Measurements from ENCODE around the gene MIA2.
A peak's percentile ranks its signal among the peaks of the same experiment; 100 is the strongest.
"Not testable (repeated sequence)": the region's sequence is repeated elsewhere in the genome, so short reads cannot be mapped to it uniquely, and the experiment has no call there.

MIA2 gene

GRCh38 chr14:39229601-39230110, 4.1 kb upstream of the MIA2 start:
- no peaks in the 10 kb centered on the region for H3K4me1 ChIP-seq (ENCODE audit: low read depth, poor library complexity, severe bottlenecking)
- no peaks in the 10 kb centered on the region for H4K20me1 ChIP-seq (ENCODE audit: insufficient read depth)
- TF ChIP-seq CTCF (conservative IDR thresholded peaks at IDR 0.05; ENCODE audit: low read depth, low read length), result no peak
- no peak overlapping the region for H3K9ac ChIP-seq
- H3K27ac ChIP-seq, result no peak overlapping the region
- H3K4me3 ChIP-seq (IDR thresholded peaks at IDR 0.05; ENCODE audit: insufficient read depth, low read depth, low read length), result no peak overlapping the region
- H2AFZ ChIP-seq (ENCODE audit: low read depth), result no peak overlapping the region
- no peak overlapping the region for H3K4me2 ChIP-seq
- H3K27me3 ChIP-seq (ENCODE audit: insufficient read depth, low read depth), result no peaks in the 10 kb centered on the region
- no peaks in the 10 kb centered on the region for H3K79me2 ChIP-seq (ENCODE audit: insufficient read depth, low read depth)
- H3K36me3 ChIP-seq (ENCODE audit: insufficient read depth), result no peaks in the 10 kb centered on the region

DNA sequence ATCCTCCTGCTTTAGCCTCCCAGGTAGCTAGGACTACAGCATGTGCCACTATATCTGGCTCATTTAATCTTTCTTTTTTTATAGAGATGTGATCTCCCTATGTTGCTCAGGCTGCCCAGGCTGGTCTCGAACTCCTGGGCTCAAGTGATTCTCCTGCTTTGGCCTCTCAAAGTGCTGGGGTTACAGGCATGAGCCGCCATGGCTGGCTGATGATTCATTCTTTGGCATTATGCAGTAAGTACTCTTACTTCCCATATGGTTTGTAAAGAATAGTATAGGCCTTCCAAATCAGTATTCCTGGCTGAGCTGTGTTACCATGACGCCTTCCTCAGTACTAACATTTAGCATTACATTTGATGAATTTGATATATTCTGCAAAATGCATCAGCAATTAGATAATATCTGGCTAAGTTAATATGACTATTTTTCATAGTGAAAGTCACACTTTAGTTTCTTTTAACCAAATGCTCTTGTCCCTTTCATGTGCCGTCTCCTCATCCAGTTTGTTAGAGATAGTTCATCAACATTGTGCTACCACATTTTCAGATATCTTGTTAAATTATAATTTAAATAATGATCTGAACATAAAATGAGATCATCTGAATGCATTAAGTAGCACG, 3.2 kb upstream of the MIA2 start:
- no peak overlapping the region for H3K4me2 ChIP-seq
- no peak overlapping the region for H3K9ac ChIP-seq
- H3K36me3 ChIP-seq (ENCODE audit: insufficient read depth), result no peaks in the 10 kb centered on the region
- no peak overlapping the region for H3K4me3 ChIP-seq (IDR thresholded peaks at IDR 0.05; ENCODE audit: insufficient read depth, low read depth, low read length)
- no peaks in the 10 kb centered on the region for H4K20me1 ChIP-seq (ENCODE audit: insufficient read depth)
- H3K4me1 ChIP-seq (ENCODE audit: low read depth, poor library complexity, severe bottlenecking), result no peaks in the 10 kb centered on the region
- no peak overlapping the region for H2AFZ ChIP-seq (ENCODE audit: low read depth)
- TF ChIP-seq CTCF (conservative IDR thresholded peaks at IDR 0.05; ENCODE audit: low read depth, low read length), result no peak
- H3K79me2 ChIP-seq (ENCODE audit: insufficient read depth, low read depth), result no peaks in the 10 kb centered on the region
- H3K27me3 ChIP-seq (ENCODE audit: insufficient read depth, low read depth), result no peaks in the 10 kb centered on the region
- H3K27ac ChIP-seq, result no peak overlapping the region

- H3K27me3 ChIP-seq (ENCODE audit: insufficient read depth, low read depth); H2AFZ ChIP-seq (ENCODE audit: low read depth); H3K4me3 ChIP-seq (IDR thresholded peaks at IDR 0.05; ENCODE audit: insufficient read depth, low read depth, low read length); H3K79me2 ChIP-seq (ENCODE audit: insufficient read depth, low read depth); H3K36me3 ChIP-seq (ENCODE audit: insufficient read depth); H3K9ac ChIP-seq; H3K4me1 ChIP-seq (ENCODE audit: low read depth, poor library complexity, severe bottlenecking); H3K27ac ChIP-seq; H4K20me1 ChIP-seq (ENCODE audit: insufficient read depth); H3K4me2 ChIP-seq: not testable (repeated sequence)
- TF ChIP-seq CTCF (conservative IDR thresholded peaks at IDR 0.05; ENCODE audit: low read depth, low read length), result 0 out of 2 replicates have a peak, but pooled peaks have one; percentile 26
Observed at GRCh38 chr14:39231751-39232553, 1.8 kb upstream of the MIA2 start.

DNA sequence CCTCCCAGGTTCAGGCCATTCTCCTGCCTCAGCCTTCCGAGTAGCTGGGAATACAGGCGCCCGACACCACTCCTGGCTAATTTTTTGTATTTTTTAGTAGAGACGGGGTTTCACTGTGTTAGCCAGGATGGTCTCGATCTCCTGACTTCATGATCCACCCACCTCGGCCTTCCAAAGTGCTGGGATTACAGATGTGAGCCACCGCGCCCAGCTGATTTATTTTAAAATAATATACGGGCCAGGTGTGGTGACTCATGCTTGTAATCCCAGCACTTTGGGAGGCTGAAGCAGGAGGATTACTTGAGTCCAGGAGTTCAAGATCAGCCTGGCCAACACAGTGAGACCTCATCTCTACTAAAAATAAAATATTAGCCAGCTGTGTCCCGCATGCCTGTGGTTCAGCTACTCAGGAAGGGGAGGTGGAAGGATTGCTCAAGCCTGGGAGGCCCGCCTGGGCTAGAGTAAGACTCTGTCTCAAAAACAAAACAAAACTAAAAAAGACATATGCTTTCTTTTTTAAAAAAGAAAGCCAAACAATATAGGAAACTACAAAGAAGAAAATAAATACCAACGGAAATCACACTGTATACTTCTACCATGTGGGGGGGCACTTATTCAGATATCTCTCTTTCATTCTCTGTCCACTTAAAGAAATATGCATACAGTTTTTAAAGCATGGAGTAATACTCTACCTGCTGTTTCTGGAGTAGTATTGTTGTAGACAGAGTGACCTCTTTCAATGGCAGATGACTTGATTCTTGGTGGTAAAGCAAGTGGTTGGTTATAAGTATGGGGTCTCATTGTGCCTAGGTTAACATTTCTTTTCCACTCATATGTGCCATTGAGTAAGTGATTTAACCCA, 930 bp upstream of the MIA2 start:
- H3K9ac ChIP-seq, result no peak overlapping the region
- TF ChIP-seq CTCF (conservative IDR thresholded peaks at IDR 0.05; ENCODE audit: low read depth, low read length), result no peak
- H3K79me2 ChIP-seq (ENCODE audit: insufficient read depth, low read depth), result no peaks in the 10 kb centered on the region
- no peaks in the 10 kb centered on the region for H3K27me3 ChIP-seq (ENCODE audit: insufficient read depth, low read depth)
- no peak overlapping the region for H3K4me3 ChIP-seq (IDR thresholded peaks at IDR 0.05; ENCODE audit: insufficient read depth, low read depth, low read length)
- H3K27ac ChIP-seq, result no peak overlapping the region
- no peaks in the 10 kb centered on the region for H3K36me3 ChIP-seq (ENCODE audit: insufficient read depth)
- H3K4me2 ChIP-seq, result no peak overlapping the region
- no peak overlapping the region for H2AFZ ChIP-seq (ENCODE audit: low read depth)
- H3K4me1 ChIP-seq (ENCODE audit: low read depth, poor library complexity, severe bottlenecking), result no peaks in the 10 kb centered on the region
- no peaks in the 10 kb centered on the region for H4K20me1 ChIP-seq (ENCODE audit: insufficient read depth)

DNA sequence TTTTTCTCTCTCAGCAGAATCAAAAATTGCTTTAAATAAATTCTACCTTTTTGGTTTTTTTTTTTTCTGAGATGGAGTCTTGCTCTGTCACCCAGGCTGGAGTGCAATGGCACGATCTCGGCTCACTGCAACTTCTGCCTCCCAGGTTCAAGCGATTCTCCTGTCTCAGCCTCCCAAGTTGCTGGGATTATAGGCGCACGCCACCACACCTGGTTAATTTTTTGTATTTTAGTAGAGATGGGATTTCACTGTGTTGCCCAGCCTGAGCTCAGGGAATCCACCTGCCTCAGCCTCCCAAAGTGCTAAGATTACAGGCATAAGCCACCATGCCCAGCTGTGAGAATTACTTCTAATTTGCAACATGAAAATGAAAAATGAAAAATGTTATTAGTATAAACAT, 1.3 kb downstream of the MIA2 start:
- not testable (repeated sequence) for H3K79me2 ChIP-seq (ENCODE audit: insufficient read depth, low read depth); H3K4me3 ChIP-seq (IDR thresholded peaks at IDR 0.05; ENCODE audit: insufficient read depth, low read depth, low read length); H3K27ac ChIP-seq; H3K36me3 ChIP-seq (ENCODE audit: insufficient read depth); H4K20me1 ChIP-seq (ENCODE audit: insufficient read depth); H3K27me3 ChIP-seq (ENCODE audit: insufficient read depth, low read depth); H3K4me2 ChIP-seq; H3K4me1 ChIP-seq (ENCODE audit: low read depth, poor library complexity, severe bottlenecking); H2AFZ ChIP-seq (ENCODE audit: low read depth); H3K9ac ChIP-seq

DNA sequence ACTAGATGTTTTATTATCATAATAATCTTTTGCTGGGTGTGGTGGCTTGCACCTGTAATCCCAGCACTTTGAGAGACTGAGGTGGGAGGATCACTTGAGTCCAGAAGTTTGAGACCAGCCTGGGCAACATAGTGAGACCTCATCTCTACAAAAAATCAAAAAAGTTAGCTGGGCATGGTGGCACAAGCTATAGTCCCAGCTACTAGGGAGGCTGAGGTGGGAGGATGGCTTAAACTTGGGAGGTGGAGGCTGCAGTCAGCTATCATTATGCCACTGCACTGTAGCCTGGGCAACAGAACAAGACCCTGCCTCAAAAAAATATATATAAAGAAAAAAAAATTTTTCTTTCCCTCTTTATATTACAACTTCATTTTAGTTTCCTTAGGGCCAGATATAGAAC, 1.8 kb downstream of the MIA2 start:
- not testable (repeated sequence) for H3K79me2 ChIP-seq (ENCODE audit: insufficient read depth, low read depth); H3K4me1 ChIP-seq (ENCODE audit: low read depth, poor library complexity, severe bottlenecking); H2AFZ ChIP-seq (ENCODE audit: low read depth); H3K9ac ChIP-seq; H3K4me3 ChIP-seq (IDR thresholded peaks at IDR 0.05; ENCODE audit: insufficient read depth, low read depth, low read length); H3K27me3 ChIP-seq (ENCODE audit: insufficient read depth, low read depth); H4K20me1 ChIP-seq (ENCODE audit: insufficient read depth); H3K27ac ChIP-seq; H3K36me3 ChIP-seq (ENCODE audit: insufficient read depth); H3K4me2 ChIP-seq
